B cell (primary cell): Measurements from ENCODE around the gene ST6GALNAC3. TPM values are rescaled to one million over a fixed set of nuclear protein-coding genes. Genes with fewer than 3 reads are reported as not detected.

Experiments used
- ATAC-seq: fragments of 200-7000 bp; cut with Tn5 transposase; one replicate; pipeline ENCODE4 v1.10.0; 2021; ENCODE audit warnings: low read depth, mild to moderate bottlenecking, moderate number of reproducible peaks, moderate library complexity
- CTCF ChIA-PET: fragments of 350-600 bp; sonication (Branson Sonifier 250); formaldehyde crosslinking; loops from one replicate; lab custom pipeline; 2021; ENCODE audit warnings: antibody characterized with exemption, inconsistent platforms; lab: Charles Lee
- POLR2A ChIA-PET: fragments of 350-600 bp; sonication (Branson Sonifier 250); formaldehyde crosslinking; loops from one replicate; lab custom pipeline; 2021; ENCODE audit warnings: antibody characterized with exemption; lab: Charles Lee
- DNase-seq: peaks from one replicate; pipeline ENCODE4 v3.0.0; 2013
- H2AFZ ChIP-seq: 2 replicates; pipeline ENCODE4 v1.6.1; 2012; ENCODE audit warnings: mild to moderate bottlenecking, low read depth, low read length; ENCODE audit not compliant: insufficient read depth, poor library complexity, severe bottlenecking
- H3K27ac ChIP-seq, 2 donors: 1 replicate in 1 of 2; 2 replicates in 1 of 2; pipeline ENCODE4 v1.5.1; 2012 to 2013; ENCODE audit warnings: low read length in 2 of 2, mild to moderate bottlenecking in 2 of 2, moderate library complexity in 1 of 2
- H3K27me3 ChIP-seq, 4 experiments: fragments of 200-600 bp in 1 of 4; sonication (generic) in 1 of 4; replicated peaks in 1 of 4; 1 replicate in 2 of 4; 2 replicates in 2 of 4; pipeline versions ENCODE4 v1.6.1 to v1.7.0; 2013 to 2016; ENCODE audit warnings: low read length in 3 of 4, mild to moderate bottlenecking in 2 of 4, mixed read lengths in 1 of 4, moderate library complexity in 1 of 4; ENCODE audit not compliant: insufficient read depth in 4 of 4, control insufficient read depth in 3 of 4; ENCODE audit errors: control extremely low read depth in 1 of 4
- H3K36me3 ChIP-seq, 2 experiments: replicated peaks in 1 of 2; 1 replicate in 1 of 2; 2 replicates in 1 of 2; pipeline versions ENCODE4 v1.6.1 to v1.7.1; 2013; ENCODE audit warnings: low read length in 1 of 2; ENCODE audit not compliant: insufficient read depth in 2 of 2, control insufficient read depth in 1 of 2; ENCODE audit errors: control extremely low read depth in 1 of 2, extremely low read depth in 1 of 2
- H3K4me1 ChIP-seq, 2 donors: fragments of 200-600 bp in 1 of 2; sonication (generic) in 1 of 2; 1 replicate in 1 of 2; 2 replicates in 1 of 2; pipeline versions ENCODE4 v1.5.1 to v1.6.1; 2013 to 2017; ENCODE audit warnings: low read length in 2 of 2; ENCODE audit not compliant: control insufficient read depth in 2 of 2, insufficient read depth in 2 of 2
- H3K4me2 ChIP-seq: replicated peaks from 2 replicates; pipeline ENCODE3; 2012; ENCODE audit warnings: mild to moderate bottlenecking, low read depth, low read length; ENCODE audit not compliant: poor library complexity, severe bottlenecking
- H3K4me3 ChIP-seq, 5 experiments: fragments of 200-600 bp in 1 of 5; sonication (generic) in 1 of 5; 1 replicate in 3 of 5; 2 replicates in 2 of 5; pipeline versions ENCODE4 v1.5.1 to v1.7.0; 2011 to 2016; ENCODE audit warnings: low read length in 4 of 5, mild to moderate bottlenecking in 4 of 5, low read depth in 2 of 5, control low read depth in 1 of 5, moderate library complexity in 1 of 5; ENCODE audit not compliant: insufficient read depth in 1 of 5; ENCODE audit errors: control extremely low read depth in 1 of 5, extremely low read depth in 1 of 5
- H3K79me2 ChIP-seq: fragments of 200-600 bp; sonication (generic); one replicate; pipeline ENCODE4 v1.6.0; 2016; ENCODE audit warnings: low read length; ENCODE audit not compliant: control insufficient read depth, insufficient read depth
- H3K9ac ChIP-seq: fragments of 200-600 bp; sonication (generic); 2 replicates; pipeline ENCODE4 v1.6.1; 2017; ENCODE audit warnings: mild to moderate bottlenecking, low read length, moderate library complexity
- H3K9me3 ChIP-seq, 3 donors: one replicate each; pipeline versions ENCODE4 v1.6.1 to v1.7.1; 2013; ENCODE audit warnings: low read length in 2 of 3; ENCODE audit not compliant: control insufficient read depth in 2 of 3, insufficient read depth in 1 of 3; ENCODE audit errors: control extremely low read depth in 1 of 3
- H4K20me1 ChIP-seq: 2 replicates; pipeline ENCODE4 v1.6.0; 2012; ENCODE audit warnings: mild to moderate bottlenecking, low read length; ENCODE audit not compliant: insufficient read depth, control insufficient read depth, poor library complexity, severe bottlenecking
- H3K27ac Mint-ChIP-seq: one replicate; pipeline ENCODE4 v1.8.0; 2021; ENCODE audit warnings: mixed read lengths
- H3K27me3 Mint-ChIP-seq: one replicate; pipeline ENCODE4 v1.8.0; 2021; ENCODE audit warnings: mixed read lengths
- H3K4me1 Mint-ChIP-seq: one replicate; pipeline ENCODE4 v1.8.0; 2021; ENCODE audit warnings: mixed read lengths
- H3K4me3 Mint-ChIP-seq: one replicate; pipeline ENCODE4 v1.8.0; 2021; ENCODE audit warnings: mixed read lengths
- H3K9me3 Mint-ChIP-seq: one replicate; pipeline ENCODE4 v1.8.0; 2022; ENCODE audit warnings: mixed read lengths; ENCODE audit not compliant: insufficient read depth
- CTCF ChIP-seq: fragments of 200-600 bp; IDR thresholded peaks from one replicate; pipeline ENCODE4 v1.8.0; 2022; ENCODE audit warnings: antibody characterized with exemption, mild to moderate bottlenecking
- EZH2 ChIP-seq: IDR thresholded peaks from 2 replicates; pipeline ENCODE4 v1.6.1; 2012; ENCODE audit warnings: borderline replicate concordance, low read depth, mild to moderate bottlenecking, moderate library complexity, low read length; ENCODE audit not compliant: insufficient read depth, poor library complexity, severe bottlenecking
- WGBS: methylation state at CpG from one replicate; pipeline ENCODE4 v1.1.5; 2013; ENCODE audit warnings: missing lambda C conversion rate; ENCODE audit not compliant: insufficient coverage; 5-methylcytosine and 5-hydroxymethylcytosine counted together
- intact Hi-C: fragments of 100-400 bp; cut with micrococcal nuclease; formaldehyde crosslinking; loops from one replicate; pipeline ENCODE4 v1.10.0; 2022
- polyA plus RNA-seq: library from polyadenylated mRNA; depleted of rRNA; stranded (reverse); fragments of >200 nt; gene quantifications from 2 replicates; pipeline ENCODE4 v1.2.3, GENCODE V29; 2012
- total RNA-seq, 2 donors: library from RNA; stranded (reverse); fragments of 120-200 nt in 1 of 2; gene quantifications; 1 replicate in 1 of 2; 2 replicates in 1 of 2; pipeline versions ENCODE4 v1.2.3 to v1.2.4, GENCODE V29; 2013 to 2022

Gene ST6GALNAC3
- total and polyA plus RNA-seq, 2 donors (not counting 1 experiment from before 2014, with no cell fraction given), result 3.0 to 17.3 TPM

- intact Hi-C loops, result no loop called here
- H3K27ac ChIP-seq, result no peak overlapping the region
- no peaks in the 10 kb centered on the region for H3K9me3 ChIP-seq
- H3K79me2 ChIP-seq, result no peaks in the 10 kb centered on the region
- Mint-ChIP-seq H3K27ac (no peak overlapping the region), H3K4me3 (no peak overlapping the region), H3K9me3 (no peaks in the 10 kb centered on the region), H3K4me1 (no peaks in the 10 kb centered on the region), H3K27me3 (no peaks in the 10 kb centered on the region)
- H3K4me2 ChIP-seq, result no peak overlapping the region
- CTCF ChIA-PET, result interaction anchor here (2.2 kb wide), 1 partner anchor 9 kb away, joined by 4 read pairs; no protein-coding TSS in a partner anchor
- WGBS, result 100% methylated on average over 3 of the region's 4 CpGs
- no peaks in the 10 kb centered on the region for H3K4me1 ChIP-seq
- DNase-seq, result no peak
- no peak overlapping the region for H3K4me3 ChIP-seq
- POLR2A ChIA-PET, result no interaction called here
- no peak for TF ChIP-seq EZH2
- TF ChIP-seq CTCF, result no peak
- H4K20me1 ChIP-seq, result no peaks in the 10 kb centered on the region
- H3K27me3 ChIP-seq, result no peaks in the 10 kb centered on the region
- no peak overlapping the region for H3K9ac ChIP-seq
- no peaks in the 10 kb centered on the region for H3K36me3 ChIP-seq
- no peak overlapping the region for H2AFZ ChIP-seq
- no peak for ATAC-seq
Measured at GRCh38 chr1:76343356-76343755, 268.8 kb downstream of the ST6GALNAC3 start.

- no peak for TF ChIP-seq CTCF
- TF ChIP-seq EZH2, result no peak
- no peaks in the 10 kb centered on the region for H3K27me3 Mint-ChIP-seq
- H4K20me1 ChIP-seq, result no peaks in the 10 kb centered on the region
- 90% methylated on average over 2 of the region's 3 CpGs for WGBS
- H3K4me3 ChIP-seq, result no peak overlapping the region
- intact Hi-C loops, result no loop called here
- H3K36me3 ChIP-seq, result no peaks in the 10 kb centered on the region
- no peak for DNase-seq
- no peak for ATAC-seq
- no peaks in the 10 kb centered on the region for H3K4me1 ChIP-seq
- ChIA-PET CTCF (no interaction called here), POLR2A (no interaction called here)
- H3K27ac Mint-ChIP-seq, result no peak overlapping the region
- H3K27ac ChIP-seq, result no peak overlapping the region
- peaks cover 0 to 5% (median 0%) of the 10 kb centered on the region in 3 donors for H3K9me3 ChIP-seq
- H3K4me2 ChIP-seq, result no peak overlapping the region
- H2AFZ ChIP-seq, result no peak overlapping the region
- no peaks in the 10 kb centered on the region for H3K9me3 Mint-ChIP-seq
- H3K79me2 ChIP-seq, result no peaks in the 10 kb centered on the region
- no peak overlapping the region for H3K4me3 Mint-ChIP-seq
- H3K27me3 ChIP-seq, result no peaks in the 10 kb centered on the region
- H3K9ac ChIP-seq, result no peak overlapping the region
- peaks cover 3% of the 10 kb centered on the region for H3K4me1 Mint-ChIP-seq
Measured at GRCh38 chr1:76351655-76352054, 277.1 kb downstream of the ST6GALNAC3 start.
